Suprapubic skin (tissue), 3 donors: ENCODE data around the gene CCND1.

ENCODE experiments used
- EP300 ChIP-seq: sonication (generic); formaldehyde crosslinking; IDR thresholded peaks from one replicate; pipeline ENCODE4 v1.6.1; 2017; ENCODE audit warnings: antibody characterized with exemption
- POLR2A ChIP-seq, 2 donors: fragments of 450-650 bp; IDR thresholded peaks; one replicate each; pipeline ENCODE4 v1.6.1; 2017; ENCODE audit warnings: antibody characterized with exemption in 2 of 2, mild to moderate bottlenecking in 2 of 2, moderate library complexity in 2 of 2
- TF ChIP-seq, protein P1 (sequence below), 2 donors: fragments of 200-600 bp in 1 of 2; fragments of 450-650 bp in 1 of 2; sonication (generic) in 1 of 2; IDR thresholded peaks; one replicate each; pipeline ENCODE4 v1.5.1; 2016 to 2019; ENCODE audit warnings: antibody characterized with exemption in 2 of 2, mild to moderate bottlenecking in 1 of 2, moderate library complexity in 1 of 2

DNA sequence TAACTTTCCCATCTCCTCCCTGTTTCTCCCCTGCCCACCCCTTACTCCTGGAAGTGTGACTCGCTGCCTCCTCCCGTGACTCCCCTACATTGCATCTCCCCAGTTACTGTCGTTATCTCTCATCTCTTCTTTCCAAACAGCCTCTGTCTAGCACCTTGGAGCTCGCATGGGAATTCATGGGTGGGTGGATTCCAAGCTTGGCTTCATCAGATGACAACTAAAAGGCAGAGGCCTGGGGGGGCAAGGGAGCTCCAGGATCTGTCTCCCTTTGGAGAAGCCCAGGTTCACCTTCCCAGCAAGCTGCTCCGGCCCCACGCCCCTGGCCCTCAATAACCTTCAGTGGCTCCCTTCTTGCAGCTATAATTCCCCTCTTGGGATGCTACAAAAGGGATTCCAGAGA, 6.9 kb upstream of the CCND1 start:
- TF ChIP-seq EP300: no peak
- no peak for TF ChIP-seq POLR2A (IDR thresholded peaks at IDR 0.05)
- TF ChIP-seq, protein P1, sequence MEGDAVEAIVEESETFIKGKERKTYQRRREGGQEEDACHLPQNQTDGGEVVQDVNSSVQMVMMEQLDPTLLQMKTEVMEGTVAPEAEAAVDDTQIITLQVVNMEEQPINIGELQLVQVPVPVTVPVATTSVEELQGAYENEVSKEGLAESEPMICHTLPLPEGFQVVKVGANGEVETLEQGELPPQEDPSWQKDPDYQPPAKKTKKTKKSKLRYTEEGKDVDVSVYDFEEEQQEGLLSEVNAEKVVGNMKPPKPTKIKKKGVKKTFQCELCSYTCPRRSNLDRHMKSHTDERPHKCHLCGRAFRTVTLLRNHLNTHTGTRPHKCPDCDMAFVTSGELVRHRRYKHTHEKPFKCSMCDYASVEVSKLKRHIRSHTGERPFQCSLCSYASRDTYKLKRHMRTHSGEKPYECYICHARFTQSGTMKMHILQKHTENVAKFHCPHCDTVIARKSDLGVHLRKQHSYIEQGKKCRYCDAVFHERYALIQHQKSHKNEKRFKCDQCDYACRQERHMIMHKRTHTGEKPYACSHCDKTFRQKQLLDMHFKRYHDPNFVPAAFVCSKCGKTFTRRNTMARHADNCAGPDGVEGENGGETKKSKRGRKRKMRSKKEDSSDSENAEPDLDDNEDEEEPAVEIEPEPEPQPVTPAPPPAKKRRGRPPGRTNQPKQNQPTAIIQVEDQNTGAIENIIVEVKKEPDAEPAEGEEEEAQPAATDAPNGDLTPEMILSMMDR (IDR thresholded peaks at IDR 0.05): no peak
